Suprapubic skin (tissue), 3 donors: ENCODE measurements around the gene RRP9.

Experiments
- EP300 ChIP-seq: sonication (generic); formaldehyde crosslinking; IDR thresholded peaks from one replicate; pipeline ENCODE4 v1.6.1; 2017; ENCODE audit warnings: antibody characterized with exemption
- POLR2A ChIP-seq, 2 donors: fragments of 450-650 bp; IDR thresholded peaks; one replicate each; pipeline ENCODE4 v1.6.1; 2017; ENCODE audit warnings: antibody characterized with exemption in 2 of 2, mild to moderate bottlenecking in 2 of 2, moderate library complexity in 2 of 2
- TF ChIP-seq, protein P1 (sequence below), 2 donors: fragments of 200-600 bp in 1 of 2; fragments of 450-650 bp in 1 of 2; sonication (generic) in 1 of 2; IDR thresholded peaks; one replicate each; pipeline ENCODE4 v1.5.1; 2016 to 2019; ENCODE audit warnings: antibody characterized with exemption in 2 of 2, mild to moderate bottlenecking in 1 of 2, moderate library complexity in 1 of 2

DNA sequence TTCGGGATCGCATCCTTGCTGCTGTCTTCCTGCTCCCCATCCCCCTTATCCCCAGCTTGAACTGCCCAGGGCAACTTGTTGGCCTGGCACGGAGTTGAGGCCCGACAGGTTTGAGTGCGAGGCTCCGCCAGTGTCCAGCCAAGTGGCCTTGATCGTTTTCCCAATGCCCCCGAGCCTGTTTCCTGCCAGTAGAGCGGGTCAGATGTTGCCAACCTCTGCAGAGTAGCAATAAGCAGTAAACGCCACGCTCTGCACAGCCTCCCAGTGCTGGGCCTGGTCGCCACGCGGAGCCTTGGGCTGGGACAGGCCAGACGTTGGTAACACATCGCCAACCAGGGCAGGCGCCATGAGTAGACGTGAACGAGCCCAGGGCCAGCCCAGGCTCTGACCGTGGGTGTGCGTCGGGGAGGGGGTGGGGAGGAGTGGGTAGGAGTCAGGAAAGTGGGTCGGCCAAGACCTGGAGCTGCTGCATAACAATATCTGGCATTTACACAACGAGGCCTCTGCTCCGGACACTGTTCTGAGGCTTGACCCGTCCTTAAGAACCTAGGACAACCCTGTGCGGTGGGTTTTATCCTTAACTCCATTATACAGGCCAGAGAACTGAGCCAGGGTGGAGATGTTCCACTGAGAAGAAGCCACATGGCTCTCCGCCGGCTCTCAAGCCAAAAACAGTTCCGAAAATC lies 32.7 kb upstream of the RRP9 start:
- TF ChIP-seq, protein P1, sequence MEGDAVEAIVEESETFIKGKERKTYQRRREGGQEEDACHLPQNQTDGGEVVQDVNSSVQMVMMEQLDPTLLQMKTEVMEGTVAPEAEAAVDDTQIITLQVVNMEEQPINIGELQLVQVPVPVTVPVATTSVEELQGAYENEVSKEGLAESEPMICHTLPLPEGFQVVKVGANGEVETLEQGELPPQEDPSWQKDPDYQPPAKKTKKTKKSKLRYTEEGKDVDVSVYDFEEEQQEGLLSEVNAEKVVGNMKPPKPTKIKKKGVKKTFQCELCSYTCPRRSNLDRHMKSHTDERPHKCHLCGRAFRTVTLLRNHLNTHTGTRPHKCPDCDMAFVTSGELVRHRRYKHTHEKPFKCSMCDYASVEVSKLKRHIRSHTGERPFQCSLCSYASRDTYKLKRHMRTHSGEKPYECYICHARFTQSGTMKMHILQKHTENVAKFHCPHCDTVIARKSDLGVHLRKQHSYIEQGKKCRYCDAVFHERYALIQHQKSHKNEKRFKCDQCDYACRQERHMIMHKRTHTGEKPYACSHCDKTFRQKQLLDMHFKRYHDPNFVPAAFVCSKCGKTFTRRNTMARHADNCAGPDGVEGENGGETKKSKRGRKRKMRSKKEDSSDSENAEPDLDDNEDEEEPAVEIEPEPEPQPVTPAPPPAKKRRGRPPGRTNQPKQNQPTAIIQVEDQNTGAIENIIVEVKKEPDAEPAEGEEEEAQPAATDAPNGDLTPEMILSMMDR (IDR thresholded peaks at IDR 0.05) = no peak
- TF ChIP-seq EP300 = no peak
- no peak for TF ChIP-seq POLR2A (IDR thresholded peaks at IDR 0.05)
